Fibroblast of the aortic adventitia (primary cell): ENCODE data around the gene COL4A6. TPM values are rescaled to one million over a fixed set of nuclear protein-coding genes. Genes with fewer than 3 reads are reported as not detected.
"Not testable (repeated sequence)": the region's sequence is repeated elsewhere in the genome, so short reads cannot be mapped to it uniquely, and the experiment has no call there.

Source experiments
- DNase-seq: peaks from one replicate; pipeline ENCODE4 v3.0.0-alpha.2; 2010; ENCODE audit warnings: low read depth
- H3K4me3 ChIP-seq: 2 replicates; pipeline ENCODE4 v1.5.1; 2011; ENCODE audit warnings: low read depth, mild to moderate bottlenecking, control low read depth, low read length, moderate library complexity
- CTCF ChIP-seq: IDR thresholded peaks from 2 replicates; pipeline ENCODE4 v1.5.1; 2011; ENCODE audit warnings: mild to moderate bottlenecking, low read length, control low read depth, inconsistent platforms; ENCODE audit not compliant: insufficient read depth
- total RNA-seq: library from RNA; depleted of rRNA; stranded (reverse); fragments of >200 nt; gene quantifications from 2 replicates; pipeline ENCODE4 v1.2.3, GENCODE V29; 2012; ENCODE audit warnings: low replicate concordance

Gene COL4A6
- 1.3 and 2.2 TPM in 2 replicates for total RNA-seq

- DNase-seq: peak; percentile 10
- peak within 1 kb of the TSS; percentile 74 for H3K4me3 ChIP-seq
- TF ChIP-seq CTCF: no peak
Observed at GRCh38 chrX:108438110-108438623, at the start of gene COL4A6. Gene COL4A6, minus strand, starts transcription at chrX:108438422. Its CDS starts 226 bp downstream, at chrX:108438196.

- no peak for DNase-seq
- no peak for TF ChIP-seq CTCF
Observed at GRCh38 chrX:108485960-108486359, 47.7 kb upstream of the COL4A6 start.

GRCh38 chrX:108484251-108484650 lies 46.0 kb upstream of the COL4A6 start:
- TF ChIP-seq CTCF: no peak
- no peak overlapping the region for H3K4me3 ChIP-seq
- no peak for DNase-seq

More at GRCh38 chrX:108485960-108486359, 47.7 kb upstream of the COL4A6 start:
- no peak overlapping the region for H3K4me3 ChIP-seq

GRCh38 chrX:108481528-108481927 lies 43.3 kb upstream of the COL4A6 start:
- not testable (repeated sequence) for DNase-seq, H3K4me3 ChIP-seq

GRCh38 chrX:108473979-108474378 lies 35.8 kb upstream of the COL4A6 start:
- DNase-seq: no peak
- no peak for TF ChIP-seq CTCF
- no peak overlapping the region for H3K4me3 ChIP-seq

- no peak overlapping the region for H3K4me3 ChIP-seq
- DNase-seq: peak; percentile 75
- no peak for TF ChIP-seq CTCF
Observed at GRCh38 chrX:108468486-108468885, 30.3 kb upstream of the COL4A6 start.

- TF ChIP-seq CTCF: no peak
- peak; percentile 33 for DNase-seq
Observed at GRCh38 chrX:108464604-108465003, 26.4 kb upstream of the COL4A6 start.

More at GRCh38 chrX:108464604-108465003, 26.4 kb upstream of the COL4A6 start:
- H3K4me3 ChIP-seq: no peak overlapping the region
